Measurements from ENCODE around the gene ARL15. TPM values are rescaled to one million over a fixed set of nuclear protein-coding genes. Genes with fewer than 3 reads are reported as not detected.

ARL15 gene
- total and polyA plus RNA-seq, 4 donors = 5.0 to 24.8 (median 13.3) TPM

- 90% methylated on average over 6 of the region's 6 CpGs for WGBS
- Histone ChIP-seq H3K9ac (ENCODE audit: low read depth in 1 of 2, low read length in 2 of 2) (no peak overlapping the region), H3K27ac (ENCODE audit: low read depth in 1 of 2, low read length in 2 of 2) (no peak overlapping the region), H3K27me3 (ENCODE audit: control insufficient read depth in 4 of 4, insufficient read depth in 4 of 4, low read length in 3 of 4) (no peaks in the 10 kb centered on the region), H3K4me1 (ENCODE audit: control insufficient read depth in 4 of 4, insufficient read depth in 4 of 4, low read length in 3 of 4) (no peaks in the 10 kb centered on the region), H3K9me3 (ENCODE audit: control insufficient read depth in 4 of 4, low read length in 3 of 4) (no peaks in the 10 kb centered on the region), H3K4me3 (ENCODE audit: low read depth in 1 of 3, low read length in 3 of 3) (no peak overlapping the region), H3K36me3 (ENCODE audit: control insufficient read depth in 4 of 4, insufficient read depth in 3 of 4, low read depth in 1 of 4, low read length in 3 of 4) (no peaks in the 10 kb centered on the region)
- no peak for DNase-seq (ENCODE audit: low spot score)
- no peak for TF ChIP-seq GABPA (IDR thresholded peaks at IDR 0.05 in 1 of 2, conservative IDR thresholded peaks at IDR 0.05 in 1 of 2)
- TF ChIP-seq NR2F2 (IDR thresholded peaks at IDR 0.05) = no peak
- TF ChIP-seq TAF1 (conservative IDR thresholded peaks at IDR 0.05) = no peak
- TF ChIP-seq, protein P1, sequence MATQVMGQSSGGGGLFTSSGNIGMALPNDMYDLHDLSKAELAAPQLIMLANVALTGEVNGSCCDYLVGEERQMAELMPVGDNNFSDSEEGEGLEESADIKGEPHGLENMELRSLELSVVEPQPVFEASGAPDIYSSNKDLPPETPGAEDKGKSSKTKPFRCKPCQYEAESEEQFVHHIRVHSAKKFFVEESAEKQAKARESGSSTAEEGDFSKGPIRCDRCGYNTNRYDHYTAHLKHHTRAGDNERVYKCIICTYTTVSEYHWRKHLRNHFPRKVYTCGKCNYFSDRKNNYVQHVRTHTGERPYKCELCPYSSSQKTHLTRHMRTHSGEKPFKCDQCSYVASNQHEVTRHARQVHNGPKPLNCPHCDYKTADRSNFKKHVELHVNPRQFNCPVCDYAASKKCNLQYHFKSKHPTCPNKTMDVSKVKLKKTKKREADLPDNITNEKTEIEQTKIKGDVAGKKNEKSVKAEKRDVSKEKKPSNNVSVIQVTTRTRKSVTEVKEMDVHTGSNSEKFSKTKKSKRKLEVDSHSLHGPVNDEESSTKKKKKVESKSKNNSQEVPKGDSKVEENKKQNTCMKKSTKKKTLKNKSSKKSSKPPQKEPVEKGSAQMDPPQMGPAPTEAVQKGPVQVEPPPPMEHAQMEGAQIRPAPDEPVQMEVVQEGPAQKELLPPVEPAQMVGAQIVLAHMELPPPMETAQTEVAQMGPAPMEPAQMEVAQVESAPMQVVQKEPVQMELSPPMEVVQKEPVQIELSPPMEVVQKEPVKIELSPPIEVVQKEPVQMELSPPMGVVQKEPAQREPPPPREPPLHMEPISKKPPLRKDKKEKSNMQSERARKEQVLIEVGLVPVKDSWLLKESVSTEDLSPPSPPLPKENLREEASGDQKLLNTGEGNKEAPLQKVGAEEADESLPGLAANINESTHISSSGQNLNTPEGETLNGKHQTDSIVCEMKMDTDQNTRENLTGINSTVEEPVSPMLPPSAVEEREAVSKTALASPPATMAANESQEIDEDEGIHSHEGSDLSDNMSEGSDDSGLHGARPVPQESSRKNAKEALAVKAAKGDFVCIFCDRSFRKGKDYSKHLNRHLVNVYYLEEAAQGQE (IDR thresholded peaks at IDR 0.05) = no peak
These were observed 386.4 kb downstream of the ARL15 start for GRCh38 chr5:53923961-53924360.

GRCh38 chr5:53922508-53923498 is 387.6 kb downstream of the ARL15 start:
- H3K9ac ChIP-seq (ENCODE audit: low read depth in 1 of 2, low read length in 2 of 2) = no peak overlapping the region
- no peaks in the 10 kb centered on the region for H3K27me3 ChIP-seq (ENCODE audit: control insufficient read depth in 4 of 4, insufficient read depth in 4 of 4, low read length in 3 of 4)
- H3K4me3 ChIP-seq (ENCODE audit: low read depth in 1 of 3, low read length in 3 of 3) = no peak overlapping the region
- no peaks in the 10 kb centered on the region for H3K36me3 ChIP-seq (ENCODE audit: control insufficient read depth in 4 of 4, insufficient read depth in 3 of 4, low read depth in 1 of 4, low read length in 3 of 4)
- H3K27ac ChIP-seq (ENCODE audit: low read depth in 1 of 2, low read length in 2 of 2) = no peak overlapping the region
- no peaks in the 10 kb centered on the region for H3K4me1 ChIP-seq (ENCODE audit: control insufficient read depth in 4 of 4, insufficient read depth in 4 of 4, low read length in 3 of 4)
- TF ChIP-seq MAX (IDR thresholded peaks at IDR 0.05) (no peak), HNF4G (IDR thresholded peaks at IDR 0.05) (no peak), FOXA1 (IDR thresholded peaks at IDR 0.05) (no peak), RXRA (IDR thresholded peaks at IDR 0.05) (no peak), RAD21 (IDR thresholded peaks at IDR 0.05) (no peak), CTCF (IDR thresholded peaks at IDR 0.05; ENCODE audit: low read depth, low read length, missing input control) (no peak), FOXA2 (IDR thresholded peaks at IDR 0.05) (no peak)
- TF ChIP-seq, protein P2, sequence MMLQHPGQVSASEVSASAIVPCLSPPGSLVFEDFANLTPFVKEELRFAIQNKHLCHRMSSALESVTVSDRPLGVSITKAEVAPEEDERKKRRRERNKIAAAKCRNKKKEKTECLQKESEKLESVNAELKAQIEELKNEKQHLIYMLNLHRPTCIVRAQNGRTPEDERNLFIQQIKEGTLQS (IDR thresholded peaks at IDR 0.05) = no peak
- 86% methylated on average over 8 of the region's 8 CpGs for WGBS
- no peak for DNase-seq (ENCODE audit: low spot score)
- no peaks in the 10 kb centered on the region for H3K9me3 ChIP-seq (ENCODE audit: control insufficient read depth in 4 of 4, low read length in 3 of 4)

Measured in liver (tissue), 9 donors.